Endothelial cell of umbilical vein (primary cell): Measurements from ENCODE around the gene CNR2.
"Not testable (repeated sequence)": the region's sequence is repeated elsewhere in the genome, so short reads cannot be mapped to it uniquely, and the experiment has no call there.

Experiments used
- CTCF ChIP-seq, 2 donors: IDR thresholded peaks; 1 replicate in 1 of 2; 2 replicates in 1 of 2; pipeline ENCODE4 v1.5.1; 2011; ENCODE audit warnings: low read length in 2 of 2, mild to moderate bottlenecking in 2 of 2, moderate library complexity in 2 of 2, control low read depth in 1 of 2, inconsistent platforms in 1 of 2, low read depth in 1 of 2; ENCODE audit not compliant: insufficient read depth in 1 of 2; ENCODE audit errors: extremely low read depth in 1 of 2
- EZH2 ChIP-seq: IDR thresholded peaks from 2 replicates; pipeline ENCODE4 v1.6.1; 2012; ENCODE audit warnings: borderline replicate concordance, low read depth, mild to moderate bottlenecking, moderate library complexity, low read length, inconsistent platforms; ENCODE audit not compliant: severe bottlenecking
- JUN ChIP-seq: IDR thresholded peaks from 2 replicates; pipeline ENCODE4 v1.6.1; 2011; ENCODE audit warnings: borderline replicate concordance, low read depth; ENCODE audit not compliant: insufficient read length, insufficient read depth
- MAX ChIP-seq: IDR thresholded peaks from 2 replicates; pipeline ENCODE4 v1.6.1; 2011; ENCODE audit not compliant: insufficient read depth, insufficient read length
- MYC ChIP-seq: IDR thresholded peaks from one replicate; pipeline ENCODE4 v1.6.1; 2011; ENCODE audit warnings: mild to moderate bottlenecking, low read depth, low read length
- POLR2A ChIP-seq: IDR thresholded peaks from 2 replicates; pipeline ENCODE4 v1.6.1; 2012; ENCODE audit warnings: low read depth, mild to moderate bottlenecking, control low read depth, low read length
- POLR2AphosphoS5 ChIP-seq: IDR thresholded peaks from 2 replicates; pipeline ENCODE4 v1.6.1; 2012; ENCODE audit warnings: low read depth, mild to moderate bottlenecking, control low read depth, low read length, moderate library complexity; ENCODE audit not compliant: insufficient read depth

GRCh38 chr1:23826590-23826989 lies 86.6 kb downstream of the CNR2 start:
- not testable (repeated sequence) for TF ChIP-seq CTCF (IDR thresholded peaks at IDR 0.05; ENCODE audit: extremely low read depth in 1 of 2, insufficient read depth in 1 of 2, low read depth in 1 of 2, low read length in 2 of 2); POLR2AphosphoS5; EZH2; MAX; POLR2A; MYC; JUN
